Thoracic aorta (tissue), 2 donors: ENCODE data around the gene RNF223. TPM values are rescaled to one million over a fixed set of nuclear protein-coding genes. Genes with fewer than 3 reads are reported as not detected.

Experiments
- ATAC-seq: fragments of 150-250 bp; one replicate; pipeline ENCODE4 v1.8.0; 2017; ENCODE audit warnings: low read depth; ENCODE audit not compliant: insufficient number of reproducible peaks, low FRiP score
- DNase-seq: peaks from one replicate; pipeline ENCODE4 v3.0.0-alpha.2; 2020; ENCODE audit warnings: low spot score
- H3K27ac ChIP-seq, 2 donors: fragments of 200-600 bp; sonication (generic); 1 replicate in 1 of 2; 2 replicates in 1 of 2; pipeline ENCODE4 v1.5.1; 2016; ENCODE audit warnings: mild to moderate bottlenecking in 2 of 2, moderate library complexity in 2 of 2
- H3K27me3 ChIP-seq: fragments of 200-600 bp; sonication (generic); replicated peaks from 2 replicates; pipeline ENCODE4 v1.6.0; 2016; ENCODE audit warnings: mild to moderate bottlenecking; ENCODE audit not compliant: insufficient read depth
- H3K36me3 ChIP-seq: fragments of 200-600 bp; sonication (generic); one replicate; pipeline ENCODE4 v1.5.1; 2016
- H3K4me1 ChIP-seq, 2 donors: fragments of 200-600 bp; sonication (generic); 1 replicate in 1 of 2; 2 replicates in 1 of 2; pipeline versions ENCODE4 v1.5.1 to v1.6.0; 2016; ENCODE audit warnings: low read depth in 2 of 2, mild to moderate bottlenecking in 1 of 2; ENCODE audit not compliant: control insufficient read depth in 1 of 2
- H3K4me3 ChIP-seq: fragments of 200-600 bp; sonication (generic); 2 replicates; pipeline ENCODE4 v1.5.1; 2016; ENCODE audit warnings: mild to moderate bottlenecking
- H3K9me3 ChIP-seq: fragments of 200-600 bp; sonication (generic); 2 replicates; pipeline ENCODE4 v1.5.1; 2016
- total RNA-seq, 2 donors: library from RNA; depleted of rRNA; stranded (reverse); fragments of >200 nt; gene quantifications; one replicate each; pipeline versions ENCODE4 v1.1.0 to v1.2.3, GENCODE V29; 2016
- TF ChIP-seq, protein P1 (sequence below): fragments of 200-600 bp; sonication (generic); IDR thresholded peaks from one replicate; pipeline ENCODE4 v1.5.1; 2019; ENCODE audit warnings: antibody characterized with exemption

Gene RNF223
- under 1 TPM in 1 of 2 donors, not detected in 1; 0.71 TPM for total RNA-seq

DNA sequence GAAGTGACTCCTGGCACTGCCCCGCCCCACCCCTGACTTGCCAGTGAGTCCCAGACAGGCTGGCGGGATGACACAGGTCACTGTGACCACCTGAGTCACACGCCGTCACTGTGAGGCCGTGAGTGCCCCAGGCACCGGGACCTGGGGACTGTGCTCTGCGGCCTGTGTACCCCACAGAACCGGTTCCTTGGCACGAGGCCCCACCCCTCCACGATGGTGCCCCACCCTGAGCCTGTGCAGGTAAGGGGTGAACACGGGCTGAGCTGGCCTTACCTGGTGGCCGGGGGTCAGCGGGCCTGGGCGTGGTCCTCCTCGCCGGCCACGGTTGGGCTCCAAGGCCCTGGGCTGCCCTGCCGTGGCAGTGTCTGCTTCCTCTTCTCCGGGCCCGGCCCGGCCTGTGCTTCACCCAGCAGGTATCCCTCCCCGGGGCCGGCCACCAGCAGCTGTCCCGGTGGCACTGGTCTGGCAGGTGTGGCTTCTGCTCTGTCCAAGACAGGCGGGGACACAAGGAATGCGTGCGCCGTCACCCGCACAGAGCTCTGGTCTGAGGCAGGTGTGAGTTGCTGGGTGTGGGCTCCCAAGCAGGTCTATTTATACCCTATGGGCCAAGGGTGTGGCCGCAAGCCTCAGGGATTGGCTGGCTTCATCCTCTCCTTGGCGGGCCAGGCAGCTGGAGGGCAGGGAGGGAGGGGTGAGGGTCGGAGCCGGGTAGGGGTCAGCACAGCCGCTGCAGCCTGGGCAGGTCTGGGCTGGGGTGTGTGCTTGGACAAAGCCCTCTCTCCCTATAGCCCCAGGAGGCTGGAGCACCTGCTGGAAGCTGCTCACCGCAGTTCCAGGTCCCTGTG lies at the start of gene RNF223:
Gene RNF223 (minus strand): TSS at position 564 of the 845 bp plus-strand sequence. CDS start 1,740 bp downstream, outside the sequence.
- ATAC-seq (no peak), DNase-seq (no peak)
- TF ChIP-seq, protein P1, sequence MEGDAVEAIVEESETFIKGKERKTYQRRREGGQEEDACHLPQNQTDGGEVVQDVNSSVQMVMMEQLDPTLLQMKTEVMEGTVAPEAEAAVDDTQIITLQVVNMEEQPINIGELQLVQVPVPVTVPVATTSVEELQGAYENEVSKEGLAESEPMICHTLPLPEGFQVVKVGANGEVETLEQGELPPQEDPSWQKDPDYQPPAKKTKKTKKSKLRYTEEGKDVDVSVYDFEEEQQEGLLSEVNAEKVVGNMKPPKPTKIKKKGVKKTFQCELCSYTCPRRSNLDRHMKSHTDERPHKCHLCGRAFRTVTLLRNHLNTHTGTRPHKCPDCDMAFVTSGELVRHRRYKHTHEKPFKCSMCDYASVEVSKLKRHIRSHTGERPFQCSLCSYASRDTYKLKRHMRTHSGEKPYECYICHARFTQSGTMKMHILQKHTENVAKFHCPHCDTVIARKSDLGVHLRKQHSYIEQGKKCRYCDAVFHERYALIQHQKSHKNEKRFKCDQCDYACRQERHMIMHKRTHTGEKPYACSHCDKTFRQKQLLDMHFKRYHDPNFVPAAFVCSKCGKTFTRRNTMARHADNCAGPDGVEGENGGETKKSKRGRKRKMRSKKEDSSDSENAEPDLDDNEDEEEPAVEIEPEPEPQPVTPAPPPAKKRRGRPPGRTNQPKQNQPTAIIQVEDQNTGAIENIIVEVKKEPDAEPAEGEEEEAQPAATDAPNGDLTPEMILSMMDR = no peak
- H3K4me3 ChIP-seq = no peak within 1 kb of the TSS
- no peak within 1 kb of the TSS for H3K27ac ChIP-seq
- H3K27me3 ChIP-seq = no peaks in the 10 kb centered on the region
- no peaks in the 10 kb centered on the region for H3K9me3 ChIP-seq
- H3K4me1 ChIP-seq = peaks cover 0 to 6% of the 10 kb centered on the region in 2 donors
- no peaks in the 10 kb centered on the region for H3K36me3 ChIP-seq

DNA sequence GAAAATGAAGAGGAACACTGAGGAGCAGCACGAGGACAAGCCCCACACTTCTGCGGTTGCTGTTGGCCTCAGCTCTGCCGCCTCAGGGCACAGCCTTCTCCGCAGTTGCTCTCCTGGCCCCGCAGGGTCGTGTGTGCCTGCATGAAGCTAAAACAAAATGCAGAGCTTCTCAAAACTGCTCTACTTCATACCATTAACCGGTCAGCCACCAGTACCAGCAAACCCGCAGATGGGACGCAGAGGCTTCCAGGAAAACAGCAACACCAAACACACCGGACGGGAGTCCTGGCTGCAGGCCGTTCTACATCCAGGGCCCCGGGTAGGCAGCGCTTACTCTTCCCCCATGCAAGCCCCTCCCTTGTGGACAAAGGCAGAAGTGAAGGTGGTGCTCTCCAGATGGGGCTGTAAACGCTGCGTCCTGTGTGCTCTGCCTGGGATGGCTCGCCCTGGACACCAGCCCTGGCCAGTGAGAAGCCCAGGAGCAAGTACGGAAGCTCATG lies 48.9 kb upstream of the RNF223 start:
- H3K27me3 ChIP-seq = no peaks in the 10 kb centered on the region

DNA sequence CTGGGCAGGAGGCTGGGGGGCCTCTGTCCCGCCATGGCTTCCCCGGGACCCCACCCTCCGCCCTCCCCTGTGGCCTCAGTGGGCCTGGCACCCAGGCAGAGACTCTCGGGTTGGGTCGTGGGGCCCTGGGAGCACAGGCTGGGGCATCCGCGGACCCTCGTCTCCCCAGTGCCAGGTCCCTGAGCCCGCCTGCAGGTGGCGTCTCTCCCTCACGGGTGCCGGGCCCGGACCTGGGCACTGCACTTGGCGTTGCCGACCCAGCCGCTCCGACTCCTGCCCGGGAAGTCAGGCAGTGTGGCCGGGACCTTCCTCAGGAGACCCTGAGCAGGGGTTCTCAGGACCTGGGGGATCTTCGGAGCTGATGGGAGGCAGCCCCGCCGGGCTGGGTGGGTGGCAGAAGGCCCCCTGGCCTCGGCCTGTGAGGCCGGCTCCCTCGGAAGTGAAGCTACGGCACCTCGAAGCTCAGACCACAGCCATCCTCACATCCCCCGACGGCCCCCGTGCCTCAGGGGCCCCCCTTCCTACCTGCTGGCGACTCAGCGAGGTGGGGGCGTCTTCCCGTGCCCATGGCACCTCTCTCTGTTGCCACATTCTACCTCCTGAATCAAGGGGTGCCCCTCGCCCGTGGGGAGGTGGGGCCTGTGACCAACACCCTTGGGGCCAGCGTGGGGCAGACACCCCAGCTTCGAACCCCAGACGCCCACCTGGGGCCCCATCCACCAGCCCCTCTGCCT lies 48.1 kb upstream of the RNF223 start:
- no peaks in the 10 kb centered on the region for H3K9me3 ChIP-seq
- ATAC-seq (no peak), DNase-seq (peak; percentile 27)
- H3K27me3 ChIP-seq = no peaks in the 10 kb centered on the region
- H3K4me1 ChIP-seq = peaks cover 3 to 7% of the 10 kb centered on the region in 2 donors
- no peak overlapping the region for H3K27ac ChIP-seq
- TF ChIP-seq, protein P1 = peak; percentile 79
- H3K36me3 ChIP-seq = no peaks in the 10 kb centered on the region
- peak overlapping the region; percentile 62 for H3K4me3 ChIP-seq

More for the DNA sequence above, 48.9 kb upstream of the RNF223 start:
- Histone ChIP-seq H3K9me3 (no peaks in the 10 kb centered on the region), H3K27ac (no peak overlapping the region), H3K4me1 (peaks cover 3 to 7% of the 10 kb centered on the region in 2 donors), H3K4me3 (no peak overlapping the region), H3K36me3 (no peaks in the 10 kb centered on the region)
- TF ChIP-seq, protein P1 = no peak
- ATAC-seq = no peak
- DNase-seq = no peak

DNA sequence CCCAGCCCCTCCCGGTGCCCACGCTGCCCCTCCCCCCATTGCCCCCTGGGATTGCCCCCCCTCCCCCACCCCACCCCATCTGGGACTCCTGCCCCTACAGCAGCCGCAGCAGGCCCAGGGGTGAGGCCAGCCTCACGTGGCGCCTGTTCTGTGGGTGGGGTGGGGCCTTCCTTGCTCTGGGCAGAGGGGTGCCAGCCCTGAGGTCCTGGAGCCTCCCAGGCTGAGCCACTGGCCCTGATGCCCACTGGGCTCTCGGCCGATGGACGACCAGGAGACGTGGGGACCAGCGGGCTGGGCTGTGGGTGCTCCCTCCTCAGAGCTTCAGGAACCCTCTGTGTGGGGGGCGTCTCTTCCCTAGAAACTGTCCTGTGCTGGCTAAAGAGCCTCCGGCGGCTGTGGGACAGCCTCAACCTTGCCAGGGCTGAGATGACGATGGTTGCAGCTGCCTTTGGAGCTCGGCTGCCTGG lies 47.5 kb upstream of the RNF223 start:
- Histone ChIP-seq H3K27me3 (no peaks in the 10 kb centered on the region), H3K27ac (no peak overlapping the region), H3K4me3 (peak overlapping the region; percentile 62), H3K36me3 (no peaks in the 10 kb centered on the region), H3K4me1 (peaks cover 3 to 7% of the 10 kb centered on the region in 2 donors), H3K9me3 (no peaks in the 10 kb centered on the region)
- ATAC-seq (no peak), DNase-seq (no peak)
- TF ChIP-seq, protein P1 = no peak
